A549 (cell line): ENCODE measurements around the gene TRIOBP. TPM values are rescaled to one million over a fixed set of nuclear protein-coding genes. Genes with fewer than 3 reads are reported as not detected.

Experiments
- ATAC-seq, 2 experiments: fragments of 200-7000 bp in 1 of 2; fragments of >200 bp in 1 of 2; cut with Nextera tagmentation in 1 of 2; cut with Tn5 transposase in 1 of 2; 3 replicates each; pipeline versions ENCODE4 v1.8.0 to v1.9.1; 2018 to 2020; ENCODE audit warnings: mild to moderate bottlenecking in 1 of 2, moderate library complexity in 1 of 2
- CTCF ChIA-PET: fragments of 300-600 bp; sonication (Branson Sonifier 250); formaldehyde crosslinking; extraction: SDS; loops from one replicate; lab custom pipeline; 2021; ENCODE audit warnings: antibody characterized with exemption, inconsistent platforms; lab: Yijun Ruan, JAX
- POLR2A ChIA-PET: fragments of 350-600 bp; formaldehyde crosslinking; extraction: SDS; loops from one replicate; lab custom pipeline; 2021; ENCODE audit warnings: antibody characterized with exemption, inconsistent platforms; lab: Yijun Ruan, JAX
- DNase-seq, 2 experiments: peaks; one replicate each; pipeline versions ENCODE4 v3.0.0 to v3.0.0-alpha.2; 2011 to 2016; ENCODE audit warnings: low read depth in 1 of 2, low spot score in 1 of 2
- FAIRE-seq: peaks from 2 replicates; lab custom pipeline; 2011; peaks lifted over from hg19 to GRCh38; lab: Jason Lieb, UNC
- H3K27ac ChIP-seq, 2 experiments: fragments of >200 bp; sonication (Bioruptor Twin); formaldehyde crosslinking; 3 replicates each; pipeline ENCODE4 v1.5.1; 2016 to 2017
- H3K4me1 ChIP-seq: fragments of >200 bp; sonication (Bioruptor Twin); formaldehyde crosslinking; 3 replicates; pipeline ENCODE4 v1.6.1; 2016
- H3K4me2 ChIP-seq: fragments of >200 bp; sonication (Bioruptor Twin); formaldehyde crosslinking; 3 replicates; pipeline ENCODE4 v1.6.1; 2016
- H3K4me3 ChIP-seq: fragments of >200 bp; sonication (Bioruptor Twin); formaldehyde crosslinking; 3 replicates; pipeline ENCODE4 v1.5.1; 2016
- H3K9me3 ChIP-seq: fragments of >200 bp; sonication (Bioruptor Twin); formaldehyde crosslinking; 3 replicates; pipeline ENCODE4 v1.6.1; 2016
- CBX8 ChIP-seq: fragments of 200-600 bp; sonication (generic); IDR thresholded peaks from 2 replicates; pipeline ENCODE4 v1.6.1; 2016
- CEBPB ChIP-seq, 2 experiments: fragments of >200 bp in 1 of 2; sonication (Bioruptor Twin) in 1 of 2; formaldehyde crosslinking in 1 of 2; IDR thresholded peaks; 2 replicates each; pipeline ENCODE4 v1.6.1; 2012 to 2016
- CHD2 ChIP-seq: fragments of 150-350 bp; IDR thresholded peaks from 2 replicates; pipeline ENCODE4 v1.6.1; 2014; ENCODE audit warnings: low read length; ENCODE audit not compliant: partially characterized antibody
- CHD4 ChIP-seq: fragments of 200-600 bp; sonication (generic); IDR thresholded peaks from 2 replicates; pipeline ENCODE4 v1.6.1; 2016; ENCODE audit warnings: antibody characterized with exemption, mild to moderate bottlenecking, borderline replicate concordance
- CTCF ChIP-seq: fragments of >200 bp; sonication (Bioruptor Twin); formaldehyde crosslinking; IDR thresholded peaks from 3 replicates; pipeline ENCODE4 v1.5.1; 2016
- EHF ChIP-seq: fragments of 250-450 bp; sonication (Bioruptor Pico); IDR thresholded peaks from 2 replicates; pipeline ENCODE4 v1.5.0; 2020; ENCODE audit warnings: mild to moderate bottlenecking
- EP300 ChIP-seq, 2 experiments: fragments of >200 bp; sonication (Bioruptor Twin); formaldehyde crosslinking; IDR thresholded peaks; 2 replicates in 1 of 2; 3 replicates in 1 of 2; pipeline ENCODE4 v1.6.1; 2016 to 2017
- FOSB ChIP-seq: fragments of 250-450 bp; sonication (Bioruptor Pico); IDR thresholded peaks from 2 replicates; pipeline ENCODE4 v1.5.0; 2020; ENCODE audit warnings: mild to moderate bottlenecking, moderate library complexity
- GATA3 ChIP-seq: IDR thresholded peaks from 2 replicates; pipeline ENCODE4 v1.6.1; 2012; ENCODE audit warnings: borderline replicate concordance
- HDAC2 ChIP-seq: fragments of 200-600 bp; sonication (generic); IDR thresholded peaks from 2 replicates; pipeline ENCODE4 v1.6.1; 2016
- HOXA7 ChIP-seq: fragments of 250-450 bp; sonication (Bioruptor Pico); IDR thresholded peaks from 2 replicates; pipeline ENCODE4 v1.5.0; 2020; ENCODE audit warnings: mild to moderate bottlenecking, moderate library complexity
- HOXB13 ChIP-seq: fragments of 250-450 bp; sonication (Bioruptor Pico); IDR thresholded peaks from 2 replicates; pipeline ENCODE4 v1.5.0; 2020; ENCODE audit warnings: low read depth, mild to moderate bottlenecking, moderate library complexity
- JUNB ChIP-seq: fragments of >200 bp; sonication (Bioruptor Twin); formaldehyde crosslinking; IDR thresholded peaks from 2 replicates; pipeline ENCODE4 v1.6.1; 2016
- MAFK ChIP-seq: fragments of 450-650 bp; IDR thresholded peaks from 2 replicates; pipeline ENCODE4 v1.6.1; 2014; ENCODE audit not compliant: partially characterized antibody
- MAZ ChIP-seq: fragments of 150-350 bp; IDR thresholded peaks from 2 replicates; pipeline ENCODE4 v1.6.1; 2014; ENCODE audit warnings: antibody characterized with exemption, low read depth, low read length, borderline replicate concordance
- NPAS2 ChIP-seq: fragments of 250-450 bp; sonication (Bioruptor Pico); IDR thresholded peaks from 2 replicates; pipeline ENCODE4 v1.8.0; 2022; ENCODE audit warnings: mild to moderate bottlenecking, moderate library complexity, borderline replicate concordance
- PBX3 ChIP-seq: IDR thresholded peaks from 2 replicates; pipeline ENCODE4 v1.6.1; 2012
- POLR2A ChIP-seq: IDR thresholded peaks from 2 replicates; pipeline ENCODE4 v1.6.1; 2012; ENCODE audit warnings: mild to moderate bottlenecking, low read length
- POLR2AphosphoS2 ChIP-seq: conservative IDR thresholded peaks from 2 replicates; pipeline ENCODE4 v1.6.1; 2012; ENCODE audit warnings: low read length, improper control_type of control experiment, inconsistent platforms
- RCOR1 ChIP-seq: fragments of 150-350 bp; IDR thresholded peaks from 2 replicates; pipeline ENCODE4 v1.6.1; 2014; ENCODE audit warnings: antibody characterized with exemption, low read length, low read depth
- RNF2 ChIP-seq: fragments of 200-600 bp; sonication (generic); IDR thresholded peaks from 2 replicates; pipeline ENCODE4 v1.6.1; 2016; ENCODE audit warnings: low read depth, mild to moderate bottlenecking, antibody characterized with exemption, moderate library complexity, borderline replicate concordance
- SMC3 ChIP-seq: fragments of >200 bp; sonication (Bioruptor Twin); formaldehyde crosslinking; IDR thresholded peaks from 3 replicates; pipeline ENCODE4 v1.6.1; 2018; ENCODE audit warnings: inconsistent platforms
- SREBF2 ChIP-seq: fragments of 450-650 bp; IDR thresholded peaks from 2 replicates; pipeline ENCODE4 v1.6.1; 2014; ENCODE audit warnings: mild to moderate bottlenecking, moderate library complexity
- WGBS: methylation state at CpG from one replicate; pipeline ENCODE4 v1.1.6; 2017; ENCODE audit errors: missing lambda C conversion rate; 5-methylcytosine and 5-hydroxymethylcytosine counted together
- polyA plus RNA-seq, 4 experiments: library from polyadenylated mRNA; depleted of rRNA in 3 of 4; stranded (reverse); fragments of >200 nt; fragmentation: RNase III in 1 of 4; extraction: RNeasy Plus Mini Kit Qiagen cat#74134 plus additional on column Dnase treatment in 1 of 4; gene quantifications; 2 replicates in 3 of 4; 3 replicates in 1 of 4; pipeline ENCODE4 v1.2.3, GENCODE V29; 2011 to 2017
- TF ChIP-seq, protein P1 (sequence below): IDR thresholded peaks from 2 replicates; pipeline ENCODE4 v1.6.1; 2012

TRIOBP gene
- polyA plus RNA-seq, 2 of the 4 experiments (the other 2 are of a cell fraction): 15.7 to 26.0 TPM

DNA sequence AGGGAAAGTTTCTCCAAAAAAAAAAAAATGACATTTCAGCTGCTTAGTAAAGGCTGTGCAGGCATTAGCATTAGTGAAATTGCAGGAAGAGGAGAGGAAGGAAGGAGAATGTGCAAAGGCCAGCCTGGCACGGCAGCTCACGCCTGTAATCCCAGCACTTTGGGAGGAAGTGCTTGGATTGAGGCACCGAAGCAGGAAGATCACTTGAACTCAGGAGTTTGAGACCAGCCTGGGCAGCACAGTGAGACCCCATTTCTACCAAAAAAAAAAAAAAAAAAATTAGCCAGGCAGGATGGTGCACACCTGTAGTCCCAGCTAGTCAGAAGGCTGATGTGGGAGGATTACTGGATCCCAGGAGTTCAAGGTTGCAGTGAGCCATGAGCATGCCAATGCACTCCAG lies 7.8 kb downstream of the TRIOBP start:
- no peaks in the 10 kb centered on the region for H3K9me3 ChIP-seq
- no peak overlapping the region for H3K4me3 ChIP-seq
- TF ChIP-seq HOXA7 (CRISPR knock-in tag) (no peak), SMC3 (no peak), POLR2A (no peak), FOSB (no peak), CBX8 (no peak), MAFK (no peak), CTCF (no peak), EHF (CRISPR knock-in tag) (no peak)
- 92% methylated on average over 3 of the region's 3 CpGs for WGBS
- DNase-seq (no peak), FAIRE-seq (no peak), ATAC-seq (no peak)
- ChIA-PET POLR2A (no interaction called here), CTCF (interaction anchor here (0.7 to 3.0 kb wide), 2 partner anchors 9 to 112 kb away, joined by 3 to 8 read pairs; no protein-coding TSS in a partner anchor)
- no peak overlapping the region for H3K27ac ChIP-seq
- H3K4me1 ChIP-seq: no peaks in the 10 kb centered on the region
- no peak overlapping the region for H3K4me2 ChIP-seq

- H3K4me2 ChIP-seq: no peak overlapping the region
- ChIA-PET POLR2A (no interaction called here), CTCF (interaction anchor here (3.0 kb wide), 1 partner anchor 8 kb away, joined by 8 read pairs; no protein-coding TSS in a partner anchor)
- no peaks in the 10 kb centered on the region for H3K9me3 ChIP-seq
- WGBS: 80% methylated on average over 3 of the region's 3 CpGs
- FAIRE-seq (no peak), DNase-seq (no peak), ATAC-seq (no peak)
- no peak for TF ChIP-seq POLR2AphosphoS2
- TF ChIP-seq EP300 (IDR thresholded peaks at IDR 0.05): no peak
- no peak for TF ChIP-seq CEBPB (IDR thresholded peaks at IDR 0.05)
- no peak for TF ChIP-seq HDAC2
- TF ChIP-seq HOXB13 (CRISPR knock-in tag): no peak
- H3K4me1 ChIP-seq: no peaks in the 10 kb centered on the region
- H3K27ac ChIP-seq: no peak overlapping the region
- H3K4me3 ChIP-seq: no peak overlapping the region
Measured at GRCh38 chr22:37705205-37705604, 8.4 kb downstream of the TRIOBP start.

- H3K4me3 ChIP-seq: no peak overlapping the region
- H3K4me2 ChIP-seq: no peak overlapping the region
- no peak overlapping the region for H3K27ac ChIP-seq
- WGBS: 89% methylated on average over 12 of the region's 25 CpGs
- DNase-seq (no peak), FAIRE-seq (no peak), ATAC-seq (no peak)
- H3K4me1 ChIP-seq: no peaks in the 10 kb centered on the region
- no peaks in the 10 kb centered on the region for H3K9me3 ChIP-seq
- no peak for TF ChIP-seq GATA3
- no peak for TF ChIP-seq SREBF2
- TF ChIP-seq CBX8: no peak
- no peak for TF ChIP-seq JUNB
- no peak for TF ChIP-seq RNF2
- no peak for TF ChIP-seq CHD2
- no peak for TF ChIP-seq MAZ
- CTCF ChIA-PET: interaction anchor here (0.6 to 2.7 kb wide), 2 partner anchors 17 to 66 kb away, joined by 3 to 9 read pairs; no protein-coding TSS in a partner anchor
- POLR2A ChIA-PET: no interaction called here
Measured at GRCh38 chr22:37708580-37709444, 12.0 kb downstream of the TRIOBP start.

- 58% methylated on average over 1 of the region's 15 CpGs for WGBS
- DNase-seq: no peak
- FAIRE-seq: no peak
- Histone ChIP-seq H3K4me1 (no peaks in the 10 kb centered on the region), H3K27ac (no peak overlapping the region), H3K4me2 (no peak overlapping the region), H3K4me3 (no peak overlapping the region), H3K9me3 (no peaks in the 10 kb centered on the region)
- ATAC-seq: no peak
- ChIA-PET POLR2A (no interaction called here), CTCF (interaction anchor here (0.6 to 2.7 kb wide), 2 partner anchors 16 to 66 kb away, joined by 3 to 9 read pairs; no protein-coding TSS in a partner anchor)
- TF ChIP-seq, protein P1, sequence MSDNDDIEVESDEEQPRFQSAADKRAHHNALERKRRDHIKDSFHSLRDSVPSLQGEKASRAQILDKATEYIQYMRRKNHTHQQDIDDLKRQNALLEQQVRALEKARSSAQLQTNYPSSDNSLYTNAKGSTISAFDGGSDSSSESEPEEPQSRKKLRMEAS: no peak
- TF ChIP-seq CTCF (no peak), SMC3 (no peak), NPAS2 (CRISPR knock-in tag) (no peak), RCOR1 (no peak), CHD4 (no peak), MAZ (no peak), PBX3 (no peak)
Measured at GRCh38 chr22:37709445-37709765, 12.6 kb downstream of the TRIOBP start.
